NCI-H1436 treated with DMSO at 0.1 percent for 48 hours (cell line): ENCODE data around the gene BAZ2B.

Experiments used
- DNase-seq: peaks from one replicate; lab custom pipeline; 2025; lab: John Stamatoyannopoulos, UW

BAZ2B gene

DNA sequence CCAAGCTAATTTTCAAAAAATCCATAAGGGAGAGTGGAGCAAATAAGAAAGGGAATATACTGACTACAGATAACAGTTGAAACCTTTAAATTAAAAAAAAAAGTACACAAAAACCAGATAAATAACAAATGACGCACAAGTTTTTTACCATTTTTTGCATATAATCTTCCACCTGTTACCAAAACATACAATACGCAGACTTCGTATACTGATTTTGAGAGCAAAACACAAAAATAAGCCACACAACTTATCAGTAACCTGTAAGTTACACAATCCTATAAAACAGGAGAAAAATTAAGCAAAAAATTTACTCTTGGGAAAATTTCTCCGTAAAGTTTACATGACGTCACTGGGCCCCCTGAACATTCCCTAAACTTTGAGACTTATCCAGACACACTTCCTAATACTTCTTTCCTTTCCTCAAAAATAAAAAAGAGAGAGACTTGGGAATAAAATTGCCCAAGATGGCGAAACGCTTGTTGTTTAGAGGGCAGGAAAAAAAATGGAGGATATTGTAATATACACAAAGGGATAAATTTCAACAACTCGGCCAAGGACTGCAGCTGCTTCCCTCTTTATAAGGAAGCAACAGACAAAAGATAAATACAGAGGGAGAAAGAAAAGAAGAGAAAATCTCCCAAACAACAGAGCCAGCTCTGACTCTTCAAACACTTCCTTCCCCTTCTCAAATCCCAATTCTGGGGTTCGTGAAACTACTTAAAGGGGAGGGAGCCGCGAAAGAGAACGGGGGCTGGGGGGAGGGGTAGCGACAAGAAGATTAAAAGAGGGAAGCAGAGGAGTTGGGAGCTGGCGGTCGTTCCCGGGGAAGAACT is 1.6 kb downstream of the BAZ2B start:
- DNase-seq: no peak

DNA sequence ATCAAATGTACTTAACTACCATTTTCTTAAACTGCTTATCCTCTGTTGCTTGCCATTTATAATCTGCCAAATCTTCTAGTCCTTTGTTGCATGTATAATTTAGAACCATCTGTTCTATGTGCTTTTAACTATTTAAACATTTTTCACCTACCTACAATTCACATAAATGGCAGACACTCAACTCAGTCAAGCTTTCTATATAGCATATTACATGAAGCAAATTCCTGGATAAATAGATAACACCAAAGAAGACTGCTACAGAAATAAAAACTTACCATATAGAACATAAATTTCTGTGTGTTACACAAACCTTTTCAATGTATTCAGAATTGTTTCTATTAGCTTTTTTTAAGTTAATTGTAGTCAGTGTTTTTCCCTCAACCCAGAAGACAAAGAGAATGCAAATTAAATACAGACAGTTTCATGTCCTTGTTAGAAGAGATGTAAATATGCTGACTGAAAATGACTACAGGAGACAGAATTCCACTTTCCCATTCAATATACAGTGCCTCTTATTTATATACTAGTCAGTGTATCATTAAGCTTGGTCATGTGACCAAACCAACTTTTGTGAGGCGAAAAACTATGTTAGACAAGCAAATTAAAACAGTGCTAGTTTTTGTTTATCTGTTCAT is 2.6 kb downstream of the BAZ2B start:
- peak; percentile 87 for DNase-seq

DNA sequence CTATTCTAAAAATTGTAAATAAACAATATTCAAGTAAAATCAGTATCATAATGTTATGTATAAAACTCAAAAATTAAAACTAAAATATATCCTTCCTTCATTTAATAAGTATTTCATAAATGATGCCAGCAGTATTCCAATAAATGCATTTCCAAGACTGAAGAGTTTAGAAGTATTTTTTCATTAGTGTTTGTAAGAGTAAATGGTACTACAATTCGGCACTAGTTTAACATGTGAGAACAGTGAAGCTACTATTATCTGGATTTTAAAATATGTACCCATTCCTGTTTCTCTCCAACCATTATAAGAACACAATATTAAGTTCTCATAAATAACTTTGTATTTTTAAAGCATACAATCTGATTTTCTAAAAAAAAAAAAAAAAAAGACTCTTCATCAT is 3.3 kb downstream of the BAZ2B start:
- DNase-seq: no peak

DNA sequence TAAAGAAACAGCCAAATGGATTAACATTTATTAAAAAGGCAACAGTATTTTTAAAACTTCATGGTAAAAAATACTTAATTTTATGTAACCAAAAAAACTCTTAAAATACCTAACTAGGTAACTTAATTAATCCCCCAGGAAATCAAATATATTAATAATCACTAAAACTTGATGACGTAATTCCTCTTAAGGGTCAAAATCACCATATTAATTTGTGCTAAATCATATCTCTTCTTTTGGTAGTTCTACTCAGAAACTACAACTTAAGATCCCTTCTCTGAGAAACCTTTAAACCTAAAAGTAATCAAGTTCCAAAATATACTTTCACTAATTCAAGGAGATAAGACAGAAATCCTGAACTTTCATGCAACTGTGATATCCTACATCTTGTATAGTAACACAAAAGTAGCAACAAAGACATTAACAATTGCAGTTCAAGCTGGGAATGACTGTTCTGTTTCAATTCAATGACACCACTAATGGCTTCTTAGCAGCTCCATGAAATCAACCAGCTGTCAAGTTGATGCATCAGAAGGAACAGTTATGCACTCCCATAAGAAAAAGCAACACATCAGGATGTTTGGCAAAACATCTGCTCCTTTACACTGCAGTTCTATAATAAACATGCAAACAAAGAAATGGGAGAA is 4.0 kb downstream of the BAZ2B start:
- DNase-seq: peak; percentile 54

DNA sequence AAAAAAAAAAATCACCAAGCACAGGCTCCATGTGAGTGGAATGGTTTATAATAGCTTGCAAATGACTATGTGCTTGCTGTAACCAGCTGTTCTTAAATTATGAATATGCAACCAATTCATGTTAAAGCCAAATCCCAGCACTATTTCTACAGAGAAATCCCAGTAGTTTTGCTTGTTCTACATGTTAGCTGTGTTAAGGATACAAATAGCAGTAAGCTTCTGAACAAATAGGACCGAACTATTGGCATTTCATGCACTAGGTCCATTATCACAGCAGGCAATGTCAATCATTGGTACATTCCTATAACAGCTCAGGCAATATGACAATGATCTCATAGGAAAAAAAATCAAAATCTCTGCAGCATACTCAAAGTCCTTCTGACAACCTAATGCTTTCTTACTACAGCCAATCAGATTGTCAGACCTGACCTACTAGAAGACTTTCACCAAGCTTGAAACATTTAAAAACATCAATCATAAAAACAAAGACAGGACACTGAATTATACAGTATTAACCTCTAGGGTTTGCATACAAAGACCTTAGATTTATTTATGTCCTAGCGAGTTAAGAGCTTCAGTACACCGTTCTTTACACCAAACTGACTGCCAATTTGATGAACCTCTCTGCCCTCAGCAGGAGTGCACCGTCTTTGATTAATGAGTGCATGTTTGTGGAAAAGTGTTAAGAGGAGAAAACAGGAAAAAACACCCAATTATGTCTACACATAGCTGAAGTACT is 6.4 kb downstream of the BAZ2B start:
- no peak for DNase-seq

DNA sequence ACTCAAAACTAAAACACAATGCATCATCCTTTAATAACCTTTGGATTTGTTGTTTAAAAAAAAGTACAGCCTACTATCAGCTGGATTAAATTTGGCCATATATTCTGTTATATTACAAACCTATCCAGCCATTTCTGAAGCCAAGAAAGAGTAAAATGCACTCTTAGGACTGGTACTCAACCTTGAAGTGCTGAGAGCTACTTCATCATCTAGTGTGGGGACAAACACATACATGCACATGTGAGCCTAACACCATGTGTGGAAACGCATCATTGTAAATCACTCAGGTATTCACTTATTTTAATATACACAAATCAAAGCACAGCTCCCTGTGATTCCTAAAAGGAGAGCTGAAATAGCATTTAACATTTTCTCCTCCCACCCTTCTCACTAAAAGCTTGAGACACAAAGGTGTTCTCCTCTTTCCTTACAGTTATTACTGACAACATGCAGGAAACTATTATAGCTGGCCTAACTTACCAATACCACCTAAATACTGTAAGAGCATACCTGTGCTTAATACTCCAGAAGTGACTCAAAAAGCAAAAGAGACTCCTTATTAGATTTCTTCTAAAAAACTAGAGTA is 7.5 kb downstream of the BAZ2B start:
- no peak for DNase-seq

DNA sequence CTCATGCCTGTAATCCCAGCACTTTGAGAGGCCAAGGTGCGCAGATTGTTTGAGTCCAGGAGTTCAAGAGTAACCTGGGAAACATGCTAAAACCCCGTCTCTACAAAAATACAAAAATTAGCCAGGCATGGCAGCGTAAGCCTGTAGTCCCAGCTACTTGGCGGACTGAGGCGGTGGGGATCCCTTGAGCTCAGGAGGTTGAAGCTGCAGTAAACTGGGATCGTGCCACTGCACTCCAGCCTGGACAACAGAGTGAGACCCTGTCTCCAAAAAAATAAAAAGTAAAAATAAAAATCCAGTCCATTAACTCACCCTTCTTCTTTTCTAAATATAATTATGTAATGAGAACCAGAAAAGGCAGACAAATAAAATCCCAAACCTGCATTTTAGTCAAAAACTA is 8.2 kb downstream of the BAZ2B start:
- no peak for DNase-seq

DNA sequence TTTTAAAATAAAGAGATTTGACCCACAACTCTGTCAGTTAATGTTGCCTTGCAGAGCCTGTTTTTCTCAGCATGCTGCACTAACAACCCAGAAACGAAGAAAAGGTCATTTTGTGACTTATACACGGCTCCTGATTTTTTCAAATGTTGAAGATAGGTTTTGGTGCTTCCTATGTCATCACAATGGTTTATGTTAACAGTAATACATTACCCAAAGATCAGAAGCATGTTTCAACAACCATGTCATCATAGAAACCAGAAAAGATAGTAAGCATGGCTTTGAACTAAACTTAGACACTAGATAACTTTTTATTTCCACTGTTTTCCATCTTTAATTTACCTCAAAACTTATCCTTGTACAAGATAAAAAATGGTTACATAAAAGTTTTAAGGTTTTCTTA is 10.1 kb downstream of the BAZ2B start:
- DNase-seq: no peak

DNA sequence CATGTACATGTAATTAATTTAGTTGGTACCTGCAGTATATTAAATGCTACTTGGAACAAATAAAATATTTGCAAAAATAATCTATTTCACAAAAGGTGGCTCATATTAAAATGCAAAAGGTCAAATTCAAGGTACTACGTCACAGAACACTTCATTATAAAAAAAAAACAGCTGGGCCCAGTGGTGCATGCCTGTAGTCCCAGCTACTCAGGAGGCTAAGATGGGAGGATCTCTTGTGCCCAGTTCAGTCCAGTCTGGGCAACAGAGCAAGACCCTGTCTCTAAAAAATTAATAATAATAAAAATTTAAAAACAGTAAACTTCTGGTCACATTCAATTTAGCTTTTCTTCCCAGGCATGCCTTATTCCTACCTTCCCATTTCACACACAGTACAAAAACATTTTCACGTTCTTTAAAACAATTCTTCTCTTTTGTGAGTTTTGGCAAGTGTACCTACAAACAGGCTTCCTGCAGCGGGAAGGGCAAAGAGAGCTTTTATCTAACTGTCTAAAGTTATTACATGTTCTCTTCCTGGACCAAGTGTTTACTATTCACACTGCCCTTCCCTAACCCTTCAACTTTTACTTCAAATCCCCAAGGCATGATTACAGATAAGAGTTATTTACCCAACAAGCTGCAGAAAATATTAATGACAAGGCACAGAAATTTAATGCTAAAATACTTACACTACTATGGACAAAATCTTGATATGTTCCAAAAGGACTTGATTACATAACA is 10.7 kb downstream of the BAZ2B start:
- DNase-seq: no peak

DNA sequence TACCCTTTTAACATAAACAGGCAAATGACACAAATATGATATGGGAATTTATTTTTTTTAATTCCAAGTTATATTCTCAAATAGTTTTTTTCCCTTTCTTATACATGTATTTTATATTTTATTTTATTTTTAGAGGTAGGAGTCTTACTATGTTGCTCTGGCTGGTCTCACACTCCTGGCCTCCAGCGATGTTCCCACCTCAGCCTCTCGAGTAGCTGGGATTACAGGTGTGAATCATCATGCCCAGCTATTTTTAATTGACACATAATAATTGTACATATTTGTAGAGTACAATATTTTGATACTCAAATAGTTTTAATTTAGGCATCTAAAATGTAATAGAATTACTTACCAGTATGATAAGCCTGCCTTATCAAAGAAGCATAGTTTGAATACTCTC is 12.2 kb downstream of the BAZ2B start:
- DNase-seq: no peak

DNA sequence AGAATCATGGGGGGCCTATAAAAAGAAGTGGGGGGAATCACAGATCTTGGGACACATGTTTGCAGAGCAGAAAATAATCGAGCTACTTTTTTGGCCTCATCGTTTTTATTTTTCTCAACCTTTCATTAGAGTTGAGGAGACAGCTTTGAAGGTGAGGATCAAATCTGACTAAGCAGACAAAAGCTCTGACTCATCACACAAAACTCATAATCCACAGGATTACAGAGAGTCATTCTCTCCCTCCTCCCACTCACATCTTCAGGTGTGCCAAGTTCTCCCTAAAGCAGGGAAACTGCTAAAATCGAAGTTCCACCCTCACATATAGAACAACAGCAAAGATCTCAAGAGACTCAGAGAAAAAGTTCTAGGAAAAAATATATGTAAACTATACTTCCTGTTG is 15.6 kb downstream of the BAZ2B start:
- no peak for DNase-seq

DNA sequence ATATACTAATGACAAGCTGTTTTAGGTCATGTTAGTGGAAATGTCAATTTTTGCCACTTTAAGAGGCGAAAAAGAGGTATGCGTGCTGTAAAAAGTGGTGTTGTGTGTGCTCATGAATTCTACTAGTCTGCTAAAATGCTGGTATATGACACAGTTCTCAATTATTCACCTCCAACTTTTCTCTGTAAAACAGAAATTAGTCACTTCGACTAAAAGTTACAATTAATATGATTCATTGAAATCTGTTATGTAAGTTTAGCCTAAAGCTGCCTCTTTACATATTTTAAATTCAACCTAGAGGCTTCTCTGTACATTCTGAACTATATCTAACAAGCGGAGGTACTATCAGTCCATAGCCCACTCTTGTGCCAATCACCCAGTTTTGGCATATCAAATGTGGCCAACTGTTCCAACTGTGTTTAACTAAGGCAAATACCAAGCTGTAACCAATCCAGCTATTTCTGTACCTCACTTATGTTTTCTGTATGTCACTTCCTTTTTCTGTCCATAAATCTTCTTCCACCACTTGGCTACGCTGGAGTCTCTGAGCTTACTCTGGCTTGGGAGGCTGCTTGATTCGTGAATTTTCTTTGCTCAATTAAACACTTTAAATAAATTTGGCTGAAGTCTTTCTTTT is 20.8 kb downstream of the BAZ2B start:
- DNase-seq: no peak

DNA sequence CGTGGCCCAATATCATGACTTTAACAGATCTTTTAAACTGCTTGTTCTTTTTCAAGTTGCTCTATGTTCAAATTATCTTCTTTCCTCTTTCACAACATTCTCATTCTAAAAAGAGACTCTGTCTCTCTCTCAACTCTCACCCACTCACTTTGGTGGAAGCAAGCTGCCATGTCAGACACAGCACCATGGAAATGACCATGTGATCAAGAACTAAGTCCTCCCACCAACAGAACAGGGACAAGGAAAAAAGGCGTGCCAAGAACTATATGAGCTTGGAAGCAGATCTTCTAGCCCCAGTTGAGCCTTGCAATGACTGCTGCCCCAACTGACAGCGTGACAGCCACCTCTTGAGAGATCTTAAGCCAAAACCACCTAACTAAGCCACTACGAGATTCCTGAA is 23.9 kb downstream of the BAZ2B start:
- no peak for DNase-seq

DNA sequence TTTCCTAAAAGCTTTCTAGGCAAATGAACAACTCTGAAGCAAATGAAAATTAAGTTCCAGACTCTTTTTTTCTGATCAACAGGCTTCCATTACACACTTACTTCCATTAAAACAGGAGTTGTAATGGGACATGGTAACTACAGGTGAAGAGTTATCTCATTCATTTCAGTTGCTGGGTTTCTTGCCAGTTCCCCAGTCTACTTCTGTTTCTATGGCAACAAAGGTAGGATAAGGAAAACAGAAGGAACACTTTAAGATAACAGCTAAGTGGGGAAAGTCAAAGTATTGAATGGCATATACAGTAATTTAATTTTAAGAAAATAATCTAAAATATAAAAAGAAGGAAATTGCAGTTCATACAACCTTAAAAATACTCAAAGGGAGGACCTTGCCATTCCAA is 25.1 kb downstream of the BAZ2B start:
- no peak for DNase-seq

DNA sequence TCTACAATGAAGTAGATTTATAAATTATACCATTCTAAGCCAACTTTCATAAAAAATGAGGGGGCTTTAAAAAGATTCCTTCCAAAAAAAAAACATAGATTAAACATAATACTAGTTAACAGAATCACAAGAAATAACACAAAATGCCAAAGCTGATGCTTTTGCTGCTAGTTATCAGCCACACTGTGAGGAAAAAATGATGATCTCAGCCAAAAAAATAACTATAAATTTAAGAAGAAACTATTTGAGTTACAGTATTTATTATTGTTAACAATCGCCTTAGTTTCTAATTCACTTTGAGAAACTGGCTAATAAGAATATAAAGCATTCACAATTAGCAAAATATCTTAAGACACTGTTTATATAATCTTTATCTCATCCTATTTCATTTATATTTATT is 27.1 kb downstream of the BAZ2B start:
- DNase-seq: no peak

DNA sequence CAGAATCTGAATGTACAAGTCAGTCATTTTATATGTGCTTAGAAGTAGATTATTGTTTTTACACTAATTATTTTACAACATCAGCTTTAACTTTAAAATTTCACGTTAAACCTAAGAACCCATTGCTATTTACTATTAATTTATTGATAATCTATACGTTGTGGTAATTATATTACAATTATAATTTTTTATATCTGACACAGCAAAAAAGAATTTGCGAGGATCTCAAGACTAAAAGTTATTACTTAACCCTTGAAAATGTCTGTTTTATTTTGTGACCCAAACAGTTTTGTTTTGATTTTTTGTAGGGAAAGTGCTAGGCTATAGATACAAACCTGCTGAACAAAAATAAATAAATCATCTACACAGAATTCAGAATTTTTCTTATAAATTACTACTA is 30.3 kb downstream of the BAZ2B start:
- no peak for DNase-seq

DNA sequence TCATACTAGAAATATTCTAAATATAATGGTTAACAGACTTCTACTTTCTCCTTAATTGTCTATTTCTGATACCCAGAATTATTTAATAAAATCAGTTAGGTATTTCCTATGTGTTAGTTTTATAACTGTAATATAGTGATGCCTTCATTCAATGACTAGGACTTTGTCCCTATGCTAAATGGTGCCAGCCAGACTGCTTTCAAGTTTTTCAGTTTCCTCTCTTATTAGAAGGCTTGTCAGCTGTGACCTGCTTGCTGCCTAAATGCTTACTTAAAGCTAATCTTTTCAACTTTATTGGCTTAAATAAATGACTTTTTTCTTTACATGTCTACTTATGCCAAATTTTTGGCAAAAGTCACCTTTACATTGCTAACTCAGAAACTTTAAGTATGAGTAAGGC is 30.7 kb downstream of the BAZ2B start:
- DNase-seq: no peak

DNA sequence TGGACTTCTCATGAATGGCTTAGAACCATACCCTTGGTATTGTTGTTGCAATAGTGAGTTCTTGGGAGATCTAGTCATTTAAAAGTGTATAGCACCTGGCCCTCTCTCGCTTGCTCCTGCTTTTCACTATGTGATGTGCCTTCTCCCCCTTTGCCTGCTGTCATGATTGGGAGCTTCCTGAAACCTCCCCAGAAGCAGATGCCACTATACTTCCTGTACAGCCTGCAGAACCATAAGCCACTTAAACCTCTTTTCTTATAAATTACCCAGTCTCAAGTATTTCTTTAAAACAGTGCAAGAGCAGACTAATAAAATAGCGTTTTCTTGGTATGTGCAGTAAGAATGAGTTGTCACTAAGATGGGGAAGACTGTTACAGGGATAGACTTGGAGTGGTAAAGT is 31.6 kb downstream of the BAZ2B start:
- no peak for DNase-seq

DNA sequence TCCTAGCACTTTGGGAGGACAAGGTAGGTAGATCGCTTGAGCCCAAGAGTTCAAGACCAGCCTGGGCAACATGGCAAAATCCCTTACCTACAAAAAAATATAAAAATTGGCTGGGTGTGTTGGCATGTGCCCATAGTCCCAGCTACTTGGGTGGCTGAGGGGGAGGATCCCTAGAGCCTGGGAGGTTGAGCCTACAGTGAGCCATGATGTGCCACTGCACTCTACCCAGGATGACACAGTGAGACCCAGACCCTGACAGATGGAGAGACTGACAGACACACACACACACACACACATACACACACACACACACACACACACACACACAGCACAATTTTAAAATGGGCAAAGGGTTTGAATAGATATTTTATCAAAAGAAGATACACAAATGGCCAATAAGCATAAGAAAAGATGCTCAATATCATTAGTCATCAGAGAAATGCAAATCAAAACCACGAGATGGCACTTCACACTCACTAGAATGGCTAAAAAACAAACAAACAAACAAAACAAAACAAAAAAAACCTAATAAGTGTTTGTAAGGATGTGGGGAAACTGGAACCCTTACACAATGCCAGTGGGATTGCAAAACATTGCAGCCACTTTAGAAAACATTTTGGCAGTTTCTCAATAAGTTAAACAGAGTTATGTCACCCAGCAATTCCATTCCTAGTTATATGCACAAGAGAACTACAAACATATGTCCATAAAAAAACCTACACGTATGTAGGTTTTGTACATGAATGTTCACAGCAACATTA is 42.3 kb downstream of the BAZ2B start:
- no peak for DNase-seq

DNA sequence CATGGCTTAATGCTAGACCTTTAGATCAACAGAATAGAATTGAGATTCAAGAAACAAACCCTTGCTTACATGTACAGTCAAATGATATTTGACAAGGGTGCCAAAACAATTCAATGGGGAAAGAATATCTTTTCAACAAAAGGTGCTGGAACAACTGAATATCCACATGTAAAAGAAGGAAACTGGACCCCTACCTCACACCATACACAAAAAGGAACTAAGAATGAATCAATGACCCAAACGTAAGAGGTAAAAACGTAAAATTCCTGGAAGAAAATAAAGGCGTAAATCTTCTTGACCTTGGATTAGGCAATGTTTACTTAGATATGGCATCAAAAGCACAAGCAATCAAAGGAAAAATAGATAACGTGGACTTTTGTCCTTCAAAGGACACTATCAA is 43.1 kb downstream of the BAZ2B start:
- no peak for DNase-seq
